Measurements from ENCODE around the gene HERC6. TPM values are rescaled to one million over a fixed set of nuclear protein-coding genes. Genes with fewer than 3 reads are reported as not detected.

The HERC6 gene
- total RNA-seq, 1 donor from 2014 or later: 14.5 TPM

GRCh38 chr4:88350786-88351185, 27.9 kb upstream of the HERC6 start:
- Histone ChIP-seq H3K27ac (no peak overlapping the region), H3K36me3 (no peaks in the 10 kb centered on the region), H3K9me3 (no peaks in the 10 kb centered on the region), H3K27me3 (no peaks in the 10 kb centered on the region), H3K4me1 (peaks cover 21% of the 10 kb centered on the region), H3K4me3 (no peak overlapping the region)
- no peak for DNase-seq (ENCODE audit: extremely low spot score in 2 of 2)
- intact Hi-C loops (cut with DNase I): no loop called here
- TF ChIP-seq POLR2AphosphoS5 (IDR thresholded peaks at IDR 0.05; ENCODE audit: insufficient read depth in 1 of 2, low read depth in 1 of 2) (no peak), POLR2A (IDR thresholded peaks at IDR 0.05) (no peak)
- TF ChIP-seq, protein P1, sequence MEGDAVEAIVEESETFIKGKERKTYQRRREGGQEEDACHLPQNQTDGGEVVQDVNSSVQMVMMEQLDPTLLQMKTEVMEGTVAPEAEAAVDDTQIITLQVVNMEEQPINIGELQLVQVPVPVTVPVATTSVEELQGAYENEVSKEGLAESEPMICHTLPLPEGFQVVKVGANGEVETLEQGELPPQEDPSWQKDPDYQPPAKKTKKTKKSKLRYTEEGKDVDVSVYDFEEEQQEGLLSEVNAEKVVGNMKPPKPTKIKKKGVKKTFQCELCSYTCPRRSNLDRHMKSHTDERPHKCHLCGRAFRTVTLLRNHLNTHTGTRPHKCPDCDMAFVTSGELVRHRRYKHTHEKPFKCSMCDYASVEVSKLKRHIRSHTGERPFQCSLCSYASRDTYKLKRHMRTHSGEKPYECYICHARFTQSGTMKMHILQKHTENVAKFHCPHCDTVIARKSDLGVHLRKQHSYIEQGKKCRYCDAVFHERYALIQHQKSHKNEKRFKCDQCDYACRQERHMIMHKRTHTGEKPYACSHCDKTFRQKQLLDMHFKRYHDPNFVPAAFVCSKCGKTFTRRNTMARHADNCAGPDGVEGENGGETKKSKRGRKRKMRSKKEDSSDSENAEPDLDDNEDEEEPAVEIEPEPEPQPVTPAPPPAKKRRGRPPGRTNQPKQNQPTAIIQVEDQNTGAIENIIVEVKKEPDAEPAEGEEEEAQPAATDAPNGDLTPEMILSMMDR (IDR thresholded peaks at IDR 0.05): no peak

DNA sequence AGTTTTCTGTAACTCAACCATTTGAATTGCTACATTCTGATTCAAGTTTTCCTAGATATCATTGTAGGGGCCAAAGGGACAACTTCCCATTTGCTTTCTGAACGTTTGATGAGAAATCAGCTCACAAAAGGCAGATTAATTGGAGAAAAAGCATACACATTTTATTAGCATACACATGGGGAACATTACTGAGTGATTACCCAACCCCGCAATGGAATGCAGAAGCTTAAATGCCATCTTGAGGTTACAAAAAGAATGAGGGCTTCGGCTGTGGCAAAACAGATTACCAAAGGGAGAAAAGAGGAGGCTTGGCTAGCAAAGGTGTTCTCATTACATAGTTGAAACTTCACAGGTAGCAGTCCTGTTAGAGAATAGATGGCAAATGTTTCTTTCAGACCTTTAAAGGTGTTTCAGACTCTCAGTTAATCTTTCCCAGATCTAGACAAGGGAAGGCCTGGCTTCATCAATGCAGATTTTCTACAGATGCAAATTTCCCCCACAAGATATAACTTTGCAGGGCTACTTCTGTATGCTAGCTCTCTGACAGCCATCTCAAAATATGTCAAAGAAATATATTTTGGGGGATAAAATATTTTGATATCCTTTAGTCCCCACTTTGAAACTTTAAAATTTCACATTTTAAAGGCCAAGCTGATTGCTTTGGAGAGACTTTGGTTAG, 26.5 kb upstream of the HERC6 start:
- Histone ChIP-seq H3K4me3 (no peak overlapping the region), H3K36me3 (no peaks in the 10 kb centered on the region), H3K27me3 (no peaks in the 10 kb centered on the region), H3K9me3 (no peaks in the 10 kb centered on the region), H3K27ac (no peak overlapping the region), H3K4me1 (peaks cover 17% of the 10 kb centered on the region)
- DNase-seq (ENCODE audit: extremely low spot score in 2 of 2): peak in 1 of 2 donors; percentile 25
- intact Hi-C loops (cut with DNase I): no loop called here
- no peak for TF ChIP-seq POLR2AphosphoS5 (IDR thresholded peaks at IDR 0.05; ENCODE audit: insufficient read depth in 1 of 2, low read depth in 1 of 2)
- TF ChIP-seq, protein P1 (IDR thresholded peaks at IDR 0.05): no peak
- TF ChIP-seq POLR2A (IDR thresholded peaks at IDR 0.05): no peak

DNA sequence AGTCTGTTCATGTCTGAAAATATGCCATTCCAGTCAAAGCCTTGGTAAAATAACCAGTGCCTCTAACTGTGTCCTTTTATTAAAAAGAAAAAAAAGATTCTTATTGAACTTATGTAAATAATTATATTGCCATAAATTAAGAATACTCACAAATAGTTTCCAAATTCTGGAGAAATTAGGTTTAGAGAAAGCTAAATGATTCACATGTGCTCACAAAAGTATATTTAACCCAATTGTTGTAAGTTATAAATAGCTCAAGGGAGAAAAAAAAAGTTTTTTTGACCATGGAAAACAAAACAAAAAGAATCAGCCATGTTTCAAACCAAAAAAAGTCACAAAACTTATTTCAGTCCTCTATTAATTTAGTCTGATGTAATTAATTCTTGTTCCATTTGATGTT, 25.3 kb upstream of the HERC6 start:
- H3K4me3 ChIP-seq: no peak overlapping the region

GRCh38 chr4:88356771-88357170, 21.9 kb upstream of the HERC6 start:
- H3K4me3 ChIP-seq: no peak overlapping the region
- H3K27ac ChIP-seq: no peak overlapping the region
- H3K36me3 ChIP-seq: no peaks in the 10 kb centered on the region
- TF ChIP-seq, protein P1 (IDR thresholded peaks at IDR 0.05): no peak
- no peak for TF ChIP-seq POLR2AphosphoS5 (IDR thresholded peaks at IDR 0.05; ENCODE audit: insufficient read depth in 1 of 2, low read depth in 1 of 2)
- no peaks in the 10 kb centered on the region for H3K9me3 ChIP-seq
- peak in 1 of 2 donors; percentile 8 for DNase-seq (ENCODE audit: extremely low spot score in 2 of 2)
- H3K4me1 ChIP-seq: peaks cover 6% of the 10 kb centered on the region
- intact Hi-C loops (cut with DNase I): no loop called here
- H3K27me3 ChIP-seq: no peaks in the 10 kb centered on the region

More for the DNA sequence above, 25.3 kb upstream of the HERC6 start:
- no peak for TF ChIP-seq POLR2AphosphoS5 (IDR thresholded peaks at IDR 0.05; ENCODE audit: insufficient read depth in 1 of 2, low read depth in 1 of 2)
- TF ChIP-seq POLR2A (IDR thresholded peaks at IDR 0.05): no peak
- TF ChIP-seq, protein P1 (IDR thresholded peaks at IDR 0.05): no peak
- H3K9me3 ChIP-seq: no peaks in the 10 kb centered on the region
- no peak for DNase-seq (ENCODE audit: extremely low spot score in 2 of 2)
- intact Hi-C loops (cut with DNase I): no loop called here
- no peak overlapping the region for H3K27ac ChIP-seq
- no peaks in the 10 kb centered on the region for H3K36me3 ChIP-seq
- H3K27me3 ChIP-seq: no peaks in the 10 kb centered on the region
- H3K4me1 ChIP-seq: peaks cover 17% of the 10 kb centered on the region

DNA sequence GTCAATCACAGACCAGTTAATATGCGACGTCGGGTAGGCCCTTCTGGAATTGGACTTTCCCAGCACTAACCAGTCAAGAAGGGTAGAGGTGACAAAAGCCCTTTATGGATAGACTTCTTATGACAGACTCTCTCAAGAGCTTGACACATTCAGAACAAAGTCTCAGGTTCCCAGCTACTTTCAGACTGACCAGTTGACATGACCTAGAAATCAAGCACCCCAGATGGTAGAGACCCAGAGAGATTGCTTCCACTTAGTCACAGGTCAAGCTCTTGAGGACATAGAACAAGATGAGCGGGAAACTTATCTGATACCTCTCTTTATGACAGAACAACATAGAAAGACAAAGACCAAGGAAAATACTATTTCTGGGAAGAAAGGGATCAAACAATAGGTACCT, 21.4 kb upstream of the HERC6 start:
- peaks cover 1% of the 10 kb centered on the region for H3K4me1 ChIP-seq
- TF ChIP-seq POLR2AphosphoS5 (IDR thresholded peaks at IDR 0.05; ENCODE audit: insufficient read depth in 1 of 2, low read depth in 1 of 2): no peak
- TF ChIP-seq, protein P1 (IDR thresholded peaks at IDR 0.05): no peak
- TF ChIP-seq POLR2A (IDR thresholded peaks at IDR 0.05): no peak
- no peaks in the 10 kb centered on the region for H3K9me3 ChIP-seq
- H3K36me3 ChIP-seq: no peaks in the 10 kb centered on the region
- intact Hi-C loops (cut with DNase I): no loop called here
- no peak overlapping the region for H3K4me3 ChIP-seq
- no peak overlapping the region for H3K27ac ChIP-seq
- DNase-seq (ENCODE audit: extremely low spot score in 2 of 2): no peak
- no peaks in the 10 kb centered on the region for H3K27me3 ChIP-seq
